ENCODE data around the gene TRAK1.

The TRAK1 gene

GRCh38 chr3:42159706-42160472, 68.7 kb downstream of the TRAK1 start:
- DNase-seq, result peak; percentile 15

GRCh38 chr3:42161050-42161935, 70.1 kb downstream of the TRAK1 start:
- DNase-seq, result no peak

- no peak for DNase-seq
These were observed 71.3 kb downstream of the TRAK1 start for GRCh38 chr3:42162462-42162861.

- DNase-seq, result no peak
These were observed 72.6 kb downstream of the TRAK1 start for GRCh38 chr3:42163622-42164244.

GRCh38 chr3:42164656-42165055, 73.5 kb downstream of the TRAK1 start:
- DNase-seq, result no peak

GRCh38 chr3:42165211-42165610, 74.1 kb downstream of the TRAK1 start:
- DNase-seq, result no peak

GRCh38 chr3:42166214-42166613, 75.1 kb downstream of the TRAK1 start:
- DNase-seq, result no peak

- DNase-seq, result no peak
These were observed 75.6 kb downstream of the TRAK1 start for GRCh38 chr3:42166662-42167300.

- no peak for DNase-seq
These were observed 78.5 kb downstream of the TRAK1 start for GRCh38 chr3:42169579-42170120.

GRCh38 chr3:42172047-42172654, 81.0 kb downstream of the TRAK1 start:
- DNase-seq, result no peak

- no peak for DNase-seq
These were observed 82.2 kb downstream of the TRAK1 start for GRCh38 chr3:42173307-42173706.

- DNase-seq, result no peak
These were observed 83.7 kb downstream of the TRAK1 start for GRCh38 chr3:42174679-42175385.

GRCh38 chr3:42175386-42176240, 84.5 kb downstream of the TRAK1 start:
- DNase-seq, result no peak

- DNase-seq, result no peak
These were observed 85.3 kb downstream of the TRAK1 start for GRCh38 chr3:42176242-42177034.

GRCh38 chr3:42177068-42177800, 86.1 kb downstream of the TRAK1 start:
- DNase-seq, result no peak

GRCh38 chr3:42177801-42178150, 86.6 kb downstream of the TRAK1 start:
- DNase-seq, result no peak

- peak; percentile 90 for DNase-seq
These were observed 88.1 kb downstream of the TRAK1 start for GRCh38 chr3:42179110-42179725.

GRCh38 chr3:42180901-42181300, 89.7 kb downstream of the TRAK1 start:
- DNase-seq, result no peak

GRCh38 chr3:42182555-42182954, 91.4 kb downstream of the TRAK1 start:
- no peak for DNase-seq

All from NCI-H226 (cell line).